SJSA1 (cell line): ENCODE measurements around the gene UBE2E1. TPM values are rescaled to one million over a fixed set of nuclear protein-coding genes. Genes with fewer than 3 reads are reported as not detected.
"Not testable (repeated sequence)": the region's sequence is repeated elsewhere in the genome, so short reads cannot be mapped to it uniquely, and the experiment has no call there.

ENCODE experiments used
- DNase-seq, 2 experiments: peaks; one replicate each; pipeline ENCODE4 v3.0.0-alpha.2; 2015 to 2020; ENCODE audit warnings: low spot score in 2 of 2, low read depth in 1 of 2
- H3K27ac ChIP-seq: fragments of 250-450 bp; sonication (Bioruptor Pico); 2 replicates; pipeline ENCODE4 v1.5.1; 2020; ENCODE audit warnings: mild to moderate bottlenecking, moderate library complexity
- H3K27me3 ChIP-seq: fragments of 250-450 bp; sonication (Bioruptor Pico); replicated peaks from 2 replicates; pipeline ENCODE4 v1.5.1; 2020; ENCODE audit warnings: mild to moderate bottlenecking, moderate library complexity
- H3K36me3 ChIP-seq: fragments of 250-450 bp; sonication (Bioruptor Pico); 2 replicates; pipeline ENCODE4 v1.5.1; 2020; ENCODE audit warnings: mild to moderate bottlenecking
- H3K4me1 ChIP-seq: fragments of 250-450 bp; sonication (Bioruptor Pico); replicated peaks from 2 replicates; pipeline ENCODE4 v1.6.1; 2021; ENCODE audit warnings: mild to moderate bottlenecking
- H3K4me3 ChIP-seq: fragments of 250-450 bp; sonication (Bioruptor Pico); 2 replicates; pipeline ENCODE4 v1.5.1; 2020; ENCODE audit warnings: mild to moderate bottlenecking
- H3K9me3 ChIP-seq: fragments of 250-450 bp; sonication (Bioruptor Pico); replicated peaks from 2 replicates; pipeline ENCODE4 v1.5.1; 2020; ENCODE audit warnings: mild to moderate bottlenecking
- total RNA-seq: library from RNA; depleted of rRNA; stranded (reverse); fragments of >200 nt; shearing (Covaris generic); gene quantifications from 2 replicates; pipeline ENCODE4 v1.2.3, GENCODE V29; 2014

UBE2E1 gene
- total RNA-seq, 1 experiment from 2014 or later = 112 TPM

- Histone ChIP-seq H3K9me3 (no peaks in the 10 kb centered on the region), H3K4me3 (no peak overlapping the region), H3K36me3 (peaks cover 38% of the 10 kb centered on the region), H3K27me3 (no peaks in the 10 kb centered on the region), H3K4me1 (no peaks in the 10 kb centered on the region), H3K27ac (no peak overlapping the region)
- no peak for DNase-seq
Observed at GRCh38 chr3:23894254-23895061, 88.7 kb downstream of the UBE2E1 start.

GRCh38 chr3:23895181-23895580 is 89.4 kb downstream of the UBE2E1 start:
- Histone ChIP-seq H3K4me1 (no peaks in the 10 kb centered on the region), H3K36me3 (peaks cover 46% of the 10 kb centered on the region), H3K9me3 (no peaks in the 10 kb centered on the region), H3K4me3 (no peak overlapping the region), H3K27me3 (no peaks in the 10 kb centered on the region), H3K27ac (no peak overlapping the region)
- no peak for DNase-seq

- H3K4me3 ChIP-seq = no peak overlapping the region
- H3K4me1 ChIP-seq = no peaks in the 10 kb centered on the region
- peaks cover 27% of the 10 kb centered on the region for H3K36me3 ChIP-seq
- no peaks in the 10 kb centered on the region for H3K9me3 ChIP-seq
- no peaks in the 10 kb centered on the region for H3K27me3 ChIP-seq
- no peak overlapping the region for H3K27ac ChIP-seq
- no peak for DNase-seq
Observed at GRCh38 chr3:23900744-23901143, 95.0 kb downstream of the UBE2E1 start.

- DNase-seq = no peak
- H3K4me1 ChIP-seq = no peaks in the 10 kb centered on the region
- no peaks in the 10 kb centered on the region for H3K27me3 ChIP-seq
- no peak overlapping the region for H3K27ac ChIP-seq
- no peaks in the 10 kb centered on the region for H3K9me3 ChIP-seq
- H3K36me3 ChIP-seq = peaks cover 13% of the 10 kb centered on the region
- no peak overlapping the region for H3K4me3 ChIP-seq
Observed at GRCh38 chr3:23904545-23904944, 98.8 kb downstream of the UBE2E1 start.

GRCh38 chr3:23909341-23909740 is 103.6 kb downstream of the UBE2E1 start:
- no peak overlapping the region for H3K4me3 ChIP-seq
- H3K36me3 ChIP-seq = peaks cover 15% of the 10 kb centered on the region
- H3K4me1 ChIP-seq = no peaks in the 10 kb centered on the region
- no peaks in the 10 kb centered on the region for H3K27me3 ChIP-seq
- H3K27ac ChIP-seq = no peak overlapping the region
- no peak for DNase-seq
- no peaks in the 10 kb centered on the region for H3K9me3 ChIP-seq

- H3K27ac ChIP-seq = no peak overlapping the region
- H3K4me3 ChIP-seq = no peak overlapping the region
- peaks cover 15% of the 10 kb centered on the region for H3K36me3 ChIP-seq
- 0 out of 2 replicates have a peak, but pooled peaks cover 5% of the 10 kb centered on the region for H3K4me1 ChIP-seq
- no peaks in the 10 kb centered on the region for H3K9me3 ChIP-seq
- DNase-seq = no peak
- no peaks in the 10 kb centered on the region for H3K27me3 ChIP-seq
Observed at GRCh38 chr3:23911397-23911796, 105.6 kb downstream of the UBE2E1 start.

GRCh38 chr3:23912335-23912734 is 106.6 kb downstream of the UBE2E1 start:
- not testable (repeated sequence) for H3K27me3 ChIP-seq, DNase-seq, H3K4me3 ChIP-seq, H3K27ac ChIP-seq, H3K4me1 ChIP-seq, H3K9me3 ChIP-seq
- peaks cover 14% of the 10 kb centered on the region for H3K36me3 ChIP-seq

GRCh38 chr3:23913182-23913581 is 107.4 kb downstream of the UBE2E1 start:
- H3K27me3 ChIP-seq = no peaks in the 10 kb centered on the region
- H3K4me3 ChIP-seq = no peak overlapping the region
- H3K36me3 ChIP-seq = peaks cover 22% of the 10 kb centered on the region
- no peak for DNase-seq
- no peak overlapping the region for H3K27ac ChIP-seq
- no peaks in the 10 kb centered on the region for H3K9me3 ChIP-seq
- H3K4me1 ChIP-seq = peaks cover 7% of the 10 kb centered on the region; the same call in 1 of the 2 replicates

- peaks cover 31% of the 10 kb centered on the region for H3K36me3 ChIP-seq
- H3K4me1 ChIP-seq = peaks cover 15% of the 10 kb centered on the region; the same call in 1 of the 2 replicates
- H3K27me3 ChIP-seq = no peaks in the 10 kb centered on the region
Observed at GRCh38 chr3:23913873-23914743, 108.4 kb downstream of the UBE2E1 start.

GRCh38 chr3:23915537-23916108 is 109.9 kb downstream of the UBE2E1 start:
- peaks cover 40% of the 10 kb centered on the region for H3K36me3 ChIP-seq
- peak overlapping the region; percentile 68 for H3K4me3 ChIP-seq
- H3K9me3 ChIP-seq = no peaks in the 10 kb centered on the region
- H3K4me1 ChIP-seq = peaks cover 15% of the 10 kb centered on the region; the same call in 1 of the 2 replicates
- H3K27me3 ChIP-seq = no peaks in the 10 kb centered on the region
- no peak for DNase-seq
- H3K27ac ChIP-seq = no peak overlapping the region

More at GRCh38 chr3:23913873-23914743, 108.4 kb downstream of the UBE2E1 start:
- Histone ChIP-seq H3K4me3 (no peak overlapping the region), H3K9me3 (no peaks in the 10 kb centered on the region), H3K27ac (no peak overlapping the region)
- DNase-seq = no peak

GRCh38 chr3:23916152-23916885 is 110.6 kb downstream of the UBE2E1 start:
- Histone ChIP-seq H3K36me3 (peaks cover 43% of the 10 kb centered on the region), H3K27me3 (no peaks in the 10 kb centered on the region), H3K27ac (peak overlapping the region; percentile 7), H3K9me3 (no peaks in the 10 kb centered on the region), H3K4me1 (peaks cover 15% of the 10 kb centered on the region; the same call in 1 of the 2 replicates), H3K4me3 (peak overlapping the region; percentile 68)
- DNase-seq = no peak

GRCh38 chr3:23916886-23917678 is 111.3 kb downstream of the UBE2E1 start, which contains the start of the genes NKIRAS1 and RPL15:
TSS of gene NKIRAS1 (minus strand) at chr3:23916990. CDS start at chr3:23910904, 6,086 bp downstream.
TSS of gene RPL15 (plus strand) at chr3:23917132. CDS start at chr3:23917860, 728 bp downstream.
- Histone ChIP-seq H3K36me3 (peaks cover 47% of the 10 kb centered on the region), H3K27me3 (no peaks in the 10 kb centered on the region), H3K9me3 (no peaks in the 10 kb centered on the region), H3K27ac (peak within 1 kb of the TSS; percentile 81), H3K4me3 (peak within 1 kb of the TSS; percentile 68), H3K4me1 (peaks cover 15% of the 10 kb centered on the region; the same call in 1 of the 2 replicates)
- peak; percentile 95 to 97 for DNase-seq
